Astrocyte of the cerebellum (primary cell): ENCODE data around the gene RNF44.

Experiments used
- DNase-seq: peaks from one replicate; pipeline ENCODE4 v3.0.0-alpha.2; 2011; ENCODE audit warnings: low read depth
- H3K4me3 ChIP-seq: 2 replicates; pipeline ENCODE4 v1.5.1; 2011; ENCODE audit warnings: mild to moderate bottlenecking, low read depth, low read length, moderate library complexity
- CTCF ChIP-seq: IDR thresholded peaks from 2 replicates; pipeline ENCODE4 v1.5.1; 2012; ENCODE audit warnings: low read length, low read depth, moderate library complexity, mild to moderate bottlenecking; ENCODE audit errors: missing control alignments
- in situ Hi-C: cut with HindIII; loops from 2 replicates; pipeline ENCODE4 v1.10.0; 2017; ENCODE audit warnings: low sequenced_read_pairs

RNF44 gene

GRCh38 chr5:176514244-176514950 is 22.8 kb downstream of the RNF44 start:
- DNase-seq: no peak
- in situ Hi-C loops: no loop called here
- no peak overlapping the region for H3K4me3 ChIP-seq
- TF ChIP-seq CTCF: no peak

DNA sequence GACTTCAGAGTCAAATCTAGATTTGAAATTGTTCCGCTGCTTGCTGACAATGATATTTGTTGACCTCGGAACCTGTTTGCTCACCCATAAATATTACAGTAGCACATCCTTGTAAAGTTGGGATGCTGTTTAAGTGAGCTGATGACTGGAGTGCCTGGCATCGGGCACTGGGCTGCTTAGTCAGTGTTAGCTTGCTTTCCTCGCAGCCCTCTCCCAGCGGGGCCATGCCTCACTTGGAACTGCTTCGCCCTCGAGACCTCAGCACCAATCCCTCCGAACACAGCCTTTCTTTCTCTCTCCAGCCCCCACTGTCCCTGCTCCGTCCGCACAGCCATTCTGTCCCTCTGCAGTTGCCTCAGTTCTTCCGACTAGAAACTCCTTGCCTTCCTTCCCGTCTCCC is 23.4 kb downstream of the RNF44 start:
- in situ Hi-C loops: no loop called here
- no peak for DNase-seq
- H3K4me3 ChIP-seq: no peak overlapping the region
- TF ChIP-seq CTCF: no peak

DNA sequence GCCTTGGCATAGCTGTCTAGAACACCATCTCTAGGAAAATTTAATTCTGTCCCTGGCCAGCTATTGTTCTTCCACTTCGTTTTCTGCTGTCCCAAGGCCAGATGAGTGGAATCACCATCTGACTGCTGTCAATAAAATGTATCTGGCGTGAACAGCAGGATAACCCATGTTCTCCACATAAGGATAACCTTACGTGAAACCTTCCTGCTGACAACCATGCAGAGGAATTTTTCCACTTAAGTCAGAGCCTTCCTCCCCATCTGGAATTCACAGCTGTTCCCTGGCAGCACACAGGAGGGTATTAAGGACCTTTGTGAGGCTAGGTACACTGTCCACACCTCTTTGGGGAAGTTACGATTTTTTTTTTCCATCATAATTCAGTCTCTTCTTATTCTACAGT is 28.6 kb downstream of the RNF44 start:
- no peak for DNase-seq
- no peak for TF ChIP-seq CTCF
- in situ Hi-C loops: no loop called here
- H3K4me3 ChIP-seq: no peak overlapping the region

GRCh38 chr5:176507911-176508310 is 29.3 kb downstream of the RNF44 start:
- no peak overlapping the region for H3K4me3 ChIP-seq
- TF ChIP-seq CTCF: no peak
- in situ Hi-C loops: no loop called here
- DNase-seq: no peak

- TF ChIP-seq CTCF: no peak
- in situ Hi-C loops: no loop called here
- no peak for DNase-seq
- no peak overlapping the region for H3K4me3 ChIP-seq
Observed at GRCh38 chr5:176503496-176503895, 33.7 kb downstream of the RNF44 start.

DNA sequence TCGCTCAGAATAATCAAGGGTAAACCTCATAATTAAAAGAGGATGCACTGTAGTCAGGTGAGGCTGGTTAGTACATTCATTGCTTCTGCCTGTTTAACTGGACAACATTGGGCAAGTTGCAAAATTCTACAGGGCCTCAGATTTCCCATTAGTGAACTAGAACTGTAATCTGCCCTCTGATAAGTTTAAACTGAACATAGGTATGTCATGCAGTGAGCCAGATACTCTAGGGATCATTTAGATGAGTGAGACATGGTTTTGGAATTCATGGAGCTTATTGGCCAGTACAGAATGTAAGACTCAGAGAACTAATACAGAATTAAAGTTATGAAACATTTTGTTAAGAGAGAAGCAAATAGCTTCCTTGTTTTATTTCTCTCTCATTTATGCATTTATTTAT is 35.9 kb downstream of the RNF44 start:
- no peak for TF ChIP-seq CTCF
- H3K4me3 ChIP-seq: no peak overlapping the region
- DNase-seq: no peak
- in situ Hi-C loops: no loop called here

GRCh38 chr5:176500511-176500910 is 36.7 kb downstream of the RNF44 start:
- no peak for DNase-seq
- TF ChIP-seq CTCF: no peak
- in situ Hi-C loops: no loop called here
- no peak overlapping the region for H3K4me3 ChIP-seq
